ENCODE data around the gene TOMM34. TPM values are rescaled to one million over a fixed set of nuclear protein-coding genes. Genes with fewer than 3 reads are reported as not detected.

Gene TOMM34
- total and polyA plus RNA-seq, 2 of the 13 experiments (the other 11 are each of a cell fraction or from before 2014, with no cell fraction given) = 36.2 to 52.0 TPM

DNA sequence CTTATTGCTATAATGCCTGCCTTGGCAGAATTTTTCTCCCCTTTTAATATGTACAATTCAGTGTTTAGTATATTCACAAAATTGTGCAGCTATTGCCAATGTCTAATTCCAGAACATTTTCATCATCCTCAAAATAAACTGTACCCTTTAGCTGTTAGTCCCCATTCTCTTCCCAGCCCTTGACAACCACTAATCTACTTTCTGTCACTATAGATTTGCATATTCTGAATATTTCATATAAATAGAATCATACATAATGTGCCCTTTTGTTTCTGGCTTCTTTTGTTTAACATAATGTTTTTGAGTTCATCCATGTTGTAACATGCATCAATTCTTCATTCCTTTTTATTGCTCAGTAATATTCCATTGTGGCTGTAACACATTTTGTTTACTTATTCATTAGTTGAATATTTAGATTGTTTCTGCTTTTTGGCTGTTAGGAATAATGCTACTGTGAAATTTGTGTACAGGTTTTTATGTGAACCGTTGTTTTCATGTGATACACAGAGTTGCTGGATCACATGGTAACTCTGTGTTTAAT, 28.5 kb upstream of the TOMM34 start:
- Histone ChIP-seq H4K20me1 (ENCODE audit: insufficient read depth, low read length) (no peaks in the 10 kb centered on the region), H3K9me3 (ENCODE audit: low read length) (no peaks in the 10 kb centered on the region), H3K27me3 (ENCODE audit: control insufficient read depth in 1 of 2, insufficient read depth in 2 of 2, low read length in 2 of 2) (no peaks in the 10 kb centered on the region), H3K4me3 (replicated peaks in 1 of 3; ENCODE audit: insufficient read depth in 1 of 3, low read depth in 2 of 3, low read length in 3 of 3) (no peak overlapping the region), H3K79me2 (ENCODE audit: insufficient read depth, low read length) (peaks cover 5% of the 10 kb centered on the region), H3K4me1 (ENCODE audit: insufficient read depth, low read length) (no peaks in the 10 kb centered on the region), H3K4me2 (ENCODE audit: low read depth, low read length) (no peak overlapping the region), H3K27ac (ENCODE audit: extremely low read length, insufficient read depth, low read length) (no peak overlapping the region), H2AFZ (ENCODE audit: low read length) (no peak overlapping the region), H3K36me3 (replicated peaks in 1 of 2; ENCODE audit: control insufficient read depth in 1 of 2, insufficient read depth in 2 of 2, low read length in 2 of 2) (peaks cover 5 to 33% of the 10 kb centered on the region in 2 experiments), H3K9ac (ENCODE audit: insufficient read depth, low read depth, low read length) (no peak overlapping the region)
- DNase-seq (ENCODE audit: low spot score) = no peak
- in situ Hi-C loops (cut with HindIII; ENCODE audit: extremely low pct_ligation_motif_present, low pct_unique_long_range_greater_than_20kb) = no loop called here
- BruUV-seq (replicated peaks) = no TSS peak
- FAIRE-seq = no peak
- TF ChIP-seq EP300 (IDR thresholded peaks at IDR 0.05; ENCODE audit: low read depth in 2 of 2, low read length in 2 of 2) (no peak), EP300 (CRISPR knock-in tag; IDR thresholded peaks at IDR 0.05; ENCODE audit: borderline replicate concordance) (no peak), CEBPG (CRISPR knock-in tag; IDR thresholded peaks at IDR 0.05) (no peak), ZNF468 (CRISPR knock-in tag; IDR thresholded peaks at IDR 0.05) (no peak)
- TF ChIP-seq, protein P1, sequence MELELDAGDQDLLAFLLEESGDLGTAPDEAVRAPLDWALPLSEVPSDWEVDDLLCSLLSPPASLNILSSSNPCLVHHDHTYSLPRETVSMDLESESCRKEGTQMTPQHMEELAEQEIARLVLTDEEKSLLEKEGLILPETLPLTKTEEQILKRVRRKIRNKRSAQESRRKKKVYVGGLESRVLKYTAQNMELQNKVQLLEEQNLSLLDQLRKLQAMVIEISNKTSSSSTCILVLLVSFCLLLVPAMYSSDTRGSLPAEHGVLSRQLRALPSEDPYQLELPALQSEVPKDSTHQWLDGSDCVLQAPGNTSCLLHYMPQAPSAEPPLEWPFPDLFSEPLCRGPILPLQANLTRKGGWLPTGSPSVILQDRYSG (CRISPR knock-in tag; IDR thresholded peaks at IDR 0.05) = no peak
- no peak for ATAC-seq
- POLR2A ChIA-PET = interaction anchor here (1.5 to 2.0 kb wide), 2 partner anchors 27 to 29 kb away, joined by 3 to 7 read pairs; partner anchors contain the start of gene TOMM34
- CTCF ChIA-PET (ENCODE audit: low intra/inter-chr PET ratio, low total read pairs) = no interaction called here
- intact Hi-C loops (cut with micrococcal nuclease; ENCODE audit: unreplicated experiment) = no loop called here
- 97% methylated on average over 1 of the region's 1 CpG for WGBS (ENCODE audit: low lambda C conversion rate)

DNA sequence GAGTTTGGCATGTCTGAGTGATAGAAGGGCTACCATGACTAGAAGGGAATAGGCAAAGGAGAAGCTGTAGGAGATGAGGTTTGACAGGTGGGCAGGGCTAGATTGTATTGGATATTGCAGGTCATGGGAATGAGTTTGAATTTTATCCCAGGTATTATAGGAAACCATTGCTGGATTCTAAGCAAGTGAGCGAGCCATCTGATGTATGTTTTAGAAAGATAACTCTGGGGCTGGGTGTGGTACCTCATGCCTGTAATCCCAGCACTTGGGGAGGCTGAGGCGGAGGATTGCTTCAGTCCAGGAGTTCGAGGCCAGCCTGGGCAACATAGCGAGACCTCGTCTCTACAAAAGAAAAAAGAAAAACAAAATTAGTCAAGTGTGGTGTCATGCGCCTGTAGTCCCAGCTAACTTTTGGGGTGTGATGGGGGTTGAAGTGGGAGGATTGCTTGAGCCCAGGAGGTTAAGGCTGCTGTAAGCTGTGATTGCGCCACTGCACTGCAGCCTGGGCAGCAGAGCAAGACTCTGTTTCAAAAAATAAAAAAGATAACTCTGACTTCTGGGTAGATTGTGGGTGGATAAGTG, 23.0 kb upstream of the TOMM34 start:
- Histone ChIP-seq H3K36me3 (replicated peaks in 1 of 2; ENCODE audit: control insufficient read depth in 1 of 2, insufficient read depth in 2 of 2, low read length in 2 of 2) (peaks cover 14 to 69% of the 10 kb centered on the region in 2 experiments), H3K4me1 (ENCODE audit: insufficient read depth, low read length) (no peaks in the 10 kb centered on the region), H2AFZ (ENCODE audit: low read length) (no peak overlapping the region), H3K9me3 (ENCODE audit: low read length) (no peaks in the 10 kb centered on the region), H3K27me3 (ENCODE audit: control insufficient read depth in 1 of 2, insufficient read depth in 2 of 2, low read length in 2 of 2) (no peaks in the 10 kb centered on the region), H4K20me1 (ENCODE audit: insufficient read depth, low read length) (no peaks in the 10 kb centered on the region), H3K4me3 (replicated peaks in 1 of 3; ENCODE audit: insufficient read depth in 1 of 3, low read depth in 2 of 3, low read length in 3 of 3) (no peak overlapping the region), H3K79me2 (ENCODE audit: insufficient read depth, low read length) (no peaks in the 10 kb centered on the region), H3K4me2 (ENCODE audit: low read depth, low read length) (no peak overlapping the region), H3K9ac (ENCODE audit: insufficient read depth, low read depth, low read length) (no peak overlapping the region), H3K27ac (ENCODE audit: extremely low read length, insufficient read depth, low read length) (no peak overlapping the region)
- POLR2A ChIA-PET = no interaction called here
- intact Hi-C loops (cut with micrococcal nuclease; ENCODE audit: unreplicated experiment) = no loop called here
- FAIRE-seq (no peak), ATAC-seq (no peak), DNase-seq (ENCODE audit: low spot score) (no peak)
- in situ Hi-C loops (cut with HindIII; ENCODE audit: extremely low pct_ligation_motif_present, low pct_unique_long_range_greater_than_20kb) = no loop called here
- CTCF ChIA-PET (ENCODE audit: low intra/inter-chr PET ratio, low total read pairs) = no interaction called here
- TF ChIP-seq CEBPB (IDR thresholded peaks at IDR 0.05; ENCODE audit: borderline replicate concordance, low read depth, low read length) = peak; percentile 42
- peak; percentile 69 for TF ChIP-seq ZNF121 (CRISPR knock-in tag; IDR thresholded peaks at IDR 0.05)
- TF ChIP-seq ZNF780A (CRISPR knock-in tag; IDR thresholded peaks at IDR 0.05) = no peak
- no TSS peak for BruUV-seq (replicated peaks)
- 98% methylated on average over 7 of the region's 7 CpGs for WGBS (ENCODE audit: low lambda C conversion rate)
